ENCODE data around the gene SERPINI1.
A peak's percentile ranks its signal among the peaks of the same experiment; 100 is the strongest.

SERPINI1 gene

DNA sequence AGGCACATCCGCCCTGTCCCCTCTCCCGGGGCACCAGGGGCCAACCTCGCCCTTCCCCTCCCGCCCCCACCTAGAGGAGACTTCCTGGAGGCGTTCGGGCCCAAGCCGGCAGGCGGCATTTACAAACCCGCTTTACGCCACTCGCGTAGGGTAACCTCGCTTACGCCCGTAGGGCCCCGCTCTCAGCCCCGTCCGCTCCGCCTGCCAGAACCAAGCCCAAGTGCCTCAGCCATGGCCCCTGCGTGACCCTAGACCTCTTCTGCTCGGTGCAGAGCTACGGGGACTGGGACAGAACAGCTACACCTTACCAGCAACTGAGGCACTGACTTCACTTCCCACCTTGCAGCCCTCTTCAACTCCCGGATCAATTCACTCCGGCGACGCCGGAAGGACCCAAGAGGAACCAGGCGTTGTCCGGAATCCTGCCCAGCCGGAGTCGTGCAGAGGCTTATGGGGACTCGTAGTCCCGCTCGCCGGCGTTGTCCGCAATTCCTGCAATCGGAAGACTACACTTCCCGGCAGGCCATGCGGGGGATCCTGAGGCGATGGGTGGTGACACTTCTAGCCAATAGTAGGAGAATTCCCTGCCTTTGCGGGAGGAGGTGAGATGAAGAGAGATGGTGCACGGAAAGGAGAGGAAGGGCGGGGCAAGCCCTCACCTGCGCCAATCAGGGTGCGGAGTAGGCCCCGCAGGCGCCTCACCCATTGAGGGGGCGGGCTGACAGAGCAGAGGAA is 856 bp upstream of the SERPINI1 start, which contains the start of gene PDCD10:
PDCD10 (minus strand) TSS at position 395 of the 735 bp plus-strand sequence. CDS start 14,735 bp downstream, outside the sequence.
- DNase-seq = peak; percentile 75

DNA sequence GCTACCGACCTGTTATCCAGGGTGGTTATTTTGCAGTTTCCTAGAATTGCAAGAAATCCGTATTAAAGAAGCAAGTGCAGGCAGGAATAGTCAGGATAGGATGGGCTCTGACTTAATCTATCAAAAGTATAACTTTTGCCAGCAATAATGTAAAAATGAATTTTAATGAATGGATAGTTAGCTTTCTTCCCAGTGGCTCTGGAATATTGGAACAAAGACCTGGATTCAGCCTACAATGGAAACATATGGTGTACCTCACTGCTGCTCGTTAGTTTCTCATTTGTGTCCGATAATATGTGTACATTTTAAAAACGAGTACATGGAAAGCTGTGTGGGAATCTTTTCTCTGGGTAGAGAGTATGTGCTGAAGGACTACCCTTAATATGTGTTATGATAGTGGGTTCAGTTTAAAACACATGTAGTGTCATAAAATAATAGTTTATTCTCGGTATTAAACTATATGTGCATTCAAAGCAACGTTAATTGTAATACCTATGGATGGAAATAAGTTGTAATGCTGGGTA is 805 bp downstream of the SERPINI1 start:
- DNase-seq = no peak

DNA sequence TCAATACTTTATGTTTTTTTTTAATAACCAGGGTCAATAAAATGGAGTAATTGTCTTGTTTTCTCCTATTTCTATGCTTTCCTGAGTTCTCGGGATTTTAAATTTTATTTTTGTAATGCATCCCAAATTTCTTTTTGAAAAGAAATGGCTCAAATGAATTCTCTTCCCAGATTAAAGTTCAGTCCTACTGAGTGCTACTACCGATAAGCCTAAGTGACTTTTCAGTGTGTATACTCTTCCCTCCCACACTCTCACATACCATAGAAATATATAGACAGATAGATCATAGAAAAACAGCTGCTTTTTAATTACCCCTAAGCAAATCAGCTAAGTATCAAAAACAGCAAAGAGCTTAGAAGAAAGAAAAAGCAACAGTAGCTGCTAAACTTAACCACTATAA is 1.5 kb downstream of the SERPINI1 start:
- no peak for DNase-seq

DNA sequence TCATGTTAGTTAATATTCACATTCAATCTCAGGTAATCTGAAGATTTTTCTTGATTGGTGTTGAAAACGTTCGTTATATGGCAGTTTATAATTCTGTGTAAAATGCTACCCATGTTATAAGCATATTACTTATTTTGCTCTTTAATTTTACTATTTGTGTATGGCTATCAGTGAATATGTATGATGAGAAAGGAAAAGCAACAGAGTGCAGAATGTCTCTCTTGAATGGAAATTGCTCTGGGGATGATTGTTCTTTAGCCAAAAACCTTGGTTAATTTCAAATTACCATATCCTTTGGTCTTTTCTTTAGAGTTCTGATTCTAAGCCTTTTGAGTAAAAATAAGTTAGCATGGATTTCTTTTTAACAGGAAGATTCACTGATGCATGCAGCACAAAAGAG is 2.5 kb downstream of the SERPINI1 start:
- DNase-seq = no peak

DNA sequence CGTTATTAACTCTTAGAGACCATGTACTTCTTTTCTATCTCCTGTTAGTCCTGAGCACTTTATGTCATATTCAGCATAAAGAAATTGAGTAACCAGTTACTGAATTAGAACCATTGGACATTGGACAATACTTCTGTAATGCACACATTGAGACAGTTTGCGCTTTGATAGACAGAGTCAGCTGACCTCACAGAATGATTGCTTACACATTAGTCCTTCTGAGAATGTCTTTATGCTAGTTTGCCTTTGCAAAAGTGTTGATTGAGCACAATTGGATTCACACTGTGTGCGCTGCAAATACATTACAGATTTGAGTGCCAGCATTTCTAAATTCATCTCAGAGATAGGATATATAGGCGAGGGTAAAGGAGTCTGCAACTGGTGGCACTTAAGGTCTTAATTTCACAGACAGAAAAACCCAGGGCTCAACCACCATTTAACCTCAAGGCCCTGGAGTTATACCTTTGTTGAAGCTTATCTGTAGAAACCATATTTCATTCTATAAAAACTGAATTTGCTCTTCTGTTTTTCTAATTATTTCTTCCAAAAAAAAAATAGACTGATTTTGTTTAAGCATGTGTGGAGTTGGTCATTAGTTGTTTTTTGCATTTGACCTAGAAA is 3.8 kb downstream of the SERPINI1 start:
- DNase-seq = no peak

DNA sequence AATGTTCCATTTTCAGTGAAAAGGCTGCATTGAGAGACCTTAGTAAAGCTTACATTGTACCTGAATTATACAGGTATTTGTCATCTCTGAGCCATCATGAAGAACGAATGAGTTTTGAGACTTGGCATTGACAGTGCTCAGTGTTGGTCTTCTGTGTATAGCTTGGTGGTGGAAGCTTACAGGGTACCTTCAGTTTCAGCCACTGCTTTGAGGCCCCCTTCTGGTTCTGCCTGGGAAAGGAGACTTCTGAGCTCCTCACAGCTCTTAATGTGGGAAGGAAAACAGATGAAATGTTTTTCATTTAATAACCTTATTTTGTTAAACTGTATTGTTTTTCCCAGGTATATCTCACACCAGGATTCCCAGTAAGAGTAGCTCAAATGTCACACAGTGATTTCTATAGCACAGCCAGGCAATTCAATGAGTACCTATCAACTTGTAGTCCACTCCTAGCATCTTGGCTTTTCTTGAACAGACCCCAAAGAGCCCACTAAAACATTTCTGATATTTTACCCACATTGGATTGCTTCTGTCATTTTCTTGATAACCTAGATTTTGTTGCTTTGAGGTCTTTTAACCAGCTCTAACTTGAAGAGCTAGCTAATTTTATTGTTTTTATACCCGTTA is 5.6 kb downstream of the SERPINI1 start:
- DNase-seq = no peak

DNA sequence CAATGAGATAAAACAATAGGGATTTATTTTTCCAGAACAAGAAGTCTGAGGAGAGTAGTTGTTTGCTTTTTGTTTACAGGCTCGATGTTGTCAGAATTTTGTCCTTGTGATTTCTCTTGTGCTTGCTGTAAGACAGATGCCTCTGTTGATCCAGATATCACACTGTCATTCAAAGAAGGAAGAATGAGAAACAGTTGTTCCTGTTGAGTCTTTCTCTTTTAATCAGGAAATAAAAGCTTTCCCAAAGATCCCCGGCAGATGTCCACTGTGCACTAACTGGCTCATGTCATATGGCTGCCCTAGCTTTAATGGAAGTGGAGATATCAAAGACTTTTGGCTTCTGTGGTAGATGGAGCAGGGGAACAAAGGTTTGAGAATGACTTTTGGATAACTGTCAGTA is 6.8 kb downstream of the SERPINI1 start:
- DNase-seq = no peak

DNA sequence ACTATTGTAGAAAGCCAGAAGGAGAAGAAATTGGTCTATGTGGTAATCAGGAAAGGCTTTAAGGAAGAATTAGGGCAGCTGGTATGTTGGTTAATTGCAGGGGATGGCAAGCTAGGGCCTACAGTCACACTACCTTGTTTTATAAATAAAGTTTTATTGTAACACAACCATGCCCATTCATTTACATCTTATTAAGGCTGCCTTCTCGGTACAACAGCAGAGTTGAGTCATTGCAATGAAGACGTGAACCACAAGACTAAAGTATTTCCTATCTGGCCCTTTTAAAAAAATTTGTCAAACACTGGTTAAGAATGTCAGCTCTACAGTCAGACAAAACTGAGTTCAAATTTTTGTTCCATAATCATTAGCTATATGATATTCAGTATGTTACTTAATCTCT is 8.3 kb downstream of the SERPINI1 start:
- no peak for DNase-seq

DNA sequence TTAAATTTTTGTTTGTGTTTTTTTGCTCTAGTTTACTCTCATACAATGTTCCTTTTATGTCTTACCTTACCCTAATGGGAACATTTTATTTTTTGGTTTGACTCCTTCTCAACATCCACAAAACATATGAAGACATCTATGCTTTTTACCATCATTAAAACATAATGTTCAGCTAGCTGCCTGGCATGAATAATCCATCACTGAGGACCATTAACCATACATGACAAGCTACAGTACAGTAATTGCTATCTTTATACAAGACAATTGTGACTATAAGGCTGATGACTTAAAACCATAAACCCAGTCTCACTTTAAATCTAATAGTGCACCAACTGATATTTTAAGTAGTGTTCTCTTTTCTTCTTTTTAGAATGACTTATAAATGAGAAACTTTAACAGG is 13.7 kb downstream of the SERPINI1 start:
- no peak for DNase-seq

DNA sequence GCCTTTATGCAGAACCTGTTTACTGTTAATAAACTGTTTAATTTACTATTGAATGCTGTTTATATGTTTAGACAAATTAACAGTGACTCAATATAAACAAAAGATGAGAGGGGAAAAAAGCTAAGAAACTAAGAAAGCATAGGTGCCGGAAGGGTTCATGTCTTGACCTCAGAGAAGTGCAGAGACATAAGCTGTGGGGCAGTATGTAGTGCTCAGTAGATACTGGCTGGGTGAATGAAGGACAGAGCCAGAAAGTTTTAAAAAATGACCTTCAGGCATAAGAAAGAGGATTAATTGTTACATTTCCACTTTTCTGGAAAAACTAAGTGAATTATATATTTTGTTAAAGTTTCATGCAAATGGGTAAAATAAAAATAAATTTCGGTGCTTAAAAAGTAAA is 14.2 kb downstream of the SERPINI1 start:
- DNase-seq = no peak

DNA sequence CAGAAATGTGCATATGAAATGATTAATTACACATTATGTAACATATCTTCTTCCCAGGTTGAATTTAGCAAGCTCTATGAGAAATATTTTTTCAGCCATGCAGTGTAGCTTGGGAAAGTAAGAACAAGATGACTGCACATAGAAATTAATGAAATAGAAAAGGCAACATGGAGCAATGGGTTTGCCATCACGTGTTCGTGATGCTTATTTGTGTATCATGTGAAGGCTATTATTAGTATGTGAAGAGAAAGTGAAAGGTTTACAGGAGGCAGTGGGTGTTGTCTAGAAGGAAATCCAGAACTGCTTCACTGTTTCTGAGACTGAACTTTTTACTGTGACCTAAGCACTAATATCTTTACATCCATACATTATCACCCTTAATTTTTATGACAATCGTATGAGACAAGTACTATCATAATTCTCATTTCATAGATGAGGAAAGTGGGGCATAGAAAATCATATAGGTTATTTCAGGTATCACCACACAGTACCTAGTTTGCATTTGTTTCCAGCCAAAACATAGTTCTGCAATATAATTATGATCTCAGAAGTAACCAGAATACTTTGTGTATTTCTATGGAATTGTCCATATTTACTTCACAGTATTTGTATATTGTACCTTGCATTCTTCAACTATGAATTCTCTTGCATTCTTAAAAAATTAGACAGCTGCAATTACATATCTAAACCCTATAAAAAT is 14.9 kb downstream of the SERPINI1 start:
- no peak for DNase-seq

DNA sequence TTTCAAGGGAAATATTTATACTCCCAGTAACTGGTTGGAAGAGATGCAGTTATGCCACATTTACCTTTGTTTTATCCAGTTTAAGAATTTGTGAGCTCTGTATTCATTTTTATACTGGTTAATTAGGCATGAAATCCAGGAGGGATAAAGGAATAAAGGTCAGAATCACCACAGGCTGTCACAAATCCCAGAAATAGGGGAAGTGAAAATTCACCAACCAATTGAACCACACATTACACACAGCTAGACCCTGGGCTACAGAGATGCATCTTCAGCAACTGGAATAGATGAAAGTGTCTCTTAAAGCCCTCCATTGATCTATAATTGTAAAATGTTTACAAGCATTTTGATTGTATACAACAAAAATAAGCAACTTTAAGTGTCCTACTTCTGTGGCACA is 18.5 kb downstream of the SERPINI1 start:
- no peak for DNase-seq

DNA sequence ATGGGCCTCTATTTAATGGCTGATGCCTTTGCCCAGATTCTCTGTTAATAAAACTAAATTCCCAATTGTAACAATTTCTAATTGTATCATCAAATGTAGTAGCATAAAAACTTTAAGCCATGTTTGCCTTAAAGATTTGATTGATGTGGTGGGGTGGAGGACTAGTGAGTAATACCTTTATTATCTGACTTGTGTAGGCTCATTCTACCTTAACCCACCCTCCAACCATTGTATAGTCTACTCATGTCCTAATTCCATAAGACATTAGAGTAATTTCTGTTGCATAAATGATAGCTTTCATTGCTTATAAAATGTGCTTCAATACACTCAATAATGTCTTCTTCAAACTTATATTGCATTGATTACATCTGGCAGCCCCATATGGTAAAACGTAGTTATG is 25.8 kb downstream of the SERPINI1 start:
- no peak for DNase-seq

DNA sequence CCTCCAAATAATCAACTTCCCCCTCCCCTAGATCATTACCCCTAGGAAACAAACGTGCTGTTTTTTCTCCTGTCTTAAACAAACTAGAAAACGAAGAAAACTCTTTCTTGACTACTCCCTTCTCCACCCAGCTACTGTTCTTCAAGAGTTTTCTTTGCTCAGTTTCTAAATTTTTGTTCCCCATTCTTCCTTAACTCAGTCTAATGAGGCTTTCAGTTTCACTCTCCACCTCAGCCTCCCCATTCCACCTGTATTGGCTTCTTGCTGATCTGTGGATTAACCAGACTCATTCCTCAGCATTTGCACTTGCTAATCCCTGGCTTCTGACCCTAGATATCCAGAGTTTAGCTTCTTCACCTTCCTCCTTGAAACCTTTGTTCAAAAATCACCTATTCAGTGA is 26.8 kb downstream of the SERPINI1 start:
- no peak for DNase-seq

DNA sequence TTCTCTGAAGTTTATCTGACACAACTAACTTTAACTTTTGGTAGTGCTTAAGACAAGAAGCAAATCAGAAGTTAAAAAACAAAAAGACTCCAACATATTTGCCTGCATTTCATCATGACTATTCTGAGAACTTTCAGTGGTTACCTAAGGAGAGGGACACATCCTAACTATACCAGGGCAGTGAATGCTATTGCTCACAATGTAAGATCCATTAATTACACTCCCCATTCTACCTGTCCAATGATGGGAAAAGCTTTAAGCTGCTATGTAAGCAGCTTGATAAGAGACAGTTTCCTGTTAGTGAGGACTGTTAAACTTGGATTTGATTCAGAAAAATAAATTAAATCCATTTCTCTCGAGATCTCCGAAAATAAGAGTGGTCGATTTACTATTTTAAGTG is 37.5 kb downstream of the SERPINI1 start:
- DNase-seq = no peak

DNA sequence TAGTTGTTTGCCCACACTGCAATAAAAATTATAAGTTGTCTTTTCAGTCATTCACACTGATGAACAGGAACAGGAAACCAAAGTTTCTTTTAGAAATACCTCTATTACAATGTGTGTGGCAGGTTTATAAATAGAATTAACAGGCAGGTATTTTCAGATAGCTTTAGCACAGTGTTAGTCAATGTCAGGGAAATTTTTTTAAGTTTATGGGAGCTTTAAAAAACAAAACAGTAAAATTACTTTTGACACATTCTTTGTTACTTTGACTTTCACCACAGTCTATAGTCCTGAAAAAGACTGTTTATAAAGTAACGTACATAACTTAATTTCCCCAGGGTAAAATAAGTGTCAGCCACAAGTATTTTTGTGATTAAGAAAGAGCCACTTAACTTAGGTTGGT is 38.1 kb downstream of the SERPINI1 start:
- no peak for DNase-seq

DNA sequence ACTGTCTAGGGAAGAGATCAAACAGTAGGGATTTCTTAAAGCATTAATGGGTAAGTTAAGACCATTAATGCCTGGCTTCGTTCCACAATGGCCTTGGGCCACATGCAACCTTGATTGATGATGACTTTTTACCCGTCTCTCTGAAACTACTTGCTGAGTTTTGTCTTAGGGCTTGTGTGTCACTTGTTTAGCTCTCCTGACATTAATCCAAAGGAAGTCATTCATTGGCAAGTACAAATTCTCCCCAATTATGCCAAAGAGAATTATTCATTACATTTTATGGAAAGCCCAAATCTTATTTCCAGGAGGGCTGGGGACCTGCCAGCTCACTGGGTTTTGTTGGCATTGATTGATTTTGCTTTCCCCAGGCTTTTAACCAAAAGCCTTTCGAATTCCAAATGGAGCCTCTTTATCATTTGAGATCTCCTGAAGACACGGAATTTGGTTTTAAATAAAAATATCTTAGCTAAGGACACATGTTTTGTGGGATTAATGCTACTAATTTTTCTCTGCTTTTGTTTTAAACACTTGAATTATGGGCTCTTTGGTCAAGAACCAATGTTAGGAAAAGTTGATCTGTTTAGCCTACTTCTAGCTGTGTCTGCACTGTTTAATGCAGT is 40.7 kb downstream of the SERPINI1 start:
- DNase-seq = no peak

DNA sequence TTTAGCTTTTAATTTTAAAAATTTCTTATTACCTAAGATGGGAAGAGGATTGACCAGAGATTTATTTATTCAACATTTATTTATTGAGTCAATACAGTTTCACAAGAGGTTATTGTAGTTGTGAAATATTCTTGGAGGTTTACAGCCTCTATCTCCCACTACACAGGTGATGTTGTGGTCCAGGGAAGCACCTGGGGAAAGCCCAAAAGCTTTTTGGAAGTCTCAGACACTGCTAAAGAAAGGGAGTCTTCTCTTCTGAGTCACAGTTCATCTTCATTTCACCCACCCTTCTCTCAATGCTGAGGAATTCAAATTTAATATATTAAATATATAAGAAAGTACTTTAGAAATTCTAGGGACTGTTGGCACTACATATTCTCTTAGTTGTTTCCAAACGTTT is 41.8 kb downstream of the SERPINI1 start:
- DNase-seq = no peak

DNA sequence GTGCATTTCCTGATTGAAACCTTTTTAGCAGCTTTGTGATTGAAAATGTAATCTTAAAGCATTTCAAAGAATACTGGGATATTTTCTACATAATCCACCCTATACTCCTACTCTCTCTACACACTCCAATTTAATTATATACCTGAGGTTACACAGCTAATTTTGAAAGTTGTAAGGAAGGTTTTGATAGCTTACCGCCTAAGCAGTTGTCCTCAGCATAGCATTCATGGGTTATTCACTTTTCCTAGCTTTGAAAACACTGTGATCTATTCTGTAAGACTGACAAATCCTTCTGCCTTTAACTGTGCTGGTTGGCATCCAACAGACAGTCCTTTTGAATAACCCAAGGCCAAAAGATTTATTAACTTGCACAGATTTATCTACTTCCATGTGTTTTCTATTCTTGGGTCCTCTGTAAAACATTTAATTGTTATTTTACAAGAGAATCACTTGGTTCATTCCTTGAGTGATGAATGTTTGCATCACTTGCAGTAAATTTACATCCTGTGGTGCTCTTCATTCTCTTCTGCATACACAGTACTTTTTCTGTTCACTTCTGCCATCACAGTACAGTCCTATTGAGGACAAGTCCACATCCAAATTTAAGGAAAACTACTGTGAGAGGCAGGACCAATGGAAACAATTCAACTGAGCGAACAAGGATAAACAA is 44.8 kb downstream of the SERPINI1 start:
- DNase-seq = no peak

DNA sequence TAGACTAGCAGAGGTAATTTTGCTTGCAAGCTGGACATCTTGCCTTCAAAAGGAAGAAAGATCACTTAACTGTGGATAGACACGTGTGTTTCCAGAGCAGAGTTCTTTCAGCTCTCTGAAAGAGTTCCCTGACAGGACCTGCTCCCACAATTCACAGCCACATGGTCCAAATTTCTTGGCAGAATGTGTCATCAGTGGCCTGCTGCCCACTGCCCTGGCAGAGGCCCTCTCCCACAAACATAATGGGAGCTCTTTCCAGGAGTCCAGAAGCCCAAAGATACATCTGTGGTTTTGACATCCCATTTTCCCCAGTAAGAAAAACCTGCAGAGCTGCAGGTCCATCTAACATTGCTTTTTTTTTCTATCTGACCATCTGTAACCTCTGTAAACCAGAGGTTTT is 48.3 kb downstream of the SERPINI1 start:
- no peak for DNase-seq

DNA sequence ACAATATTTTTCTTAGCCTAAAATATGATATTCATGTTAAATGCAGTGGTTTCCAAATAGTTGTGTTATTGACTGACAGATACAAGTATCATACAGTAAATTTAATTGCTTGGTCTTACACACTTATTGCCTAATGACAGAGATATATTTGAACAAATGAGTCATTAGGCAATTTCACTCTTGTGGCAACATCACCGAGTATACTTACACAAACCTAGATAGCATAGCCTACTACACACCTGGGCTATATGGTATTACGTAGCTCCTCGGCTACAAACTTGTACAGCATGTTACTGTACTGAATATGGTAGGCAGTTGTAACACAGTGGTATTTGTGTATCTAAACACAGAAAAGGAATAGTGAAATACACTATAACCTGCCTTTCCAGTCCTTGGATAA is 50.3 kb downstream of the SERPINI1 start:
- DNase-seq = no peak

DNA sequence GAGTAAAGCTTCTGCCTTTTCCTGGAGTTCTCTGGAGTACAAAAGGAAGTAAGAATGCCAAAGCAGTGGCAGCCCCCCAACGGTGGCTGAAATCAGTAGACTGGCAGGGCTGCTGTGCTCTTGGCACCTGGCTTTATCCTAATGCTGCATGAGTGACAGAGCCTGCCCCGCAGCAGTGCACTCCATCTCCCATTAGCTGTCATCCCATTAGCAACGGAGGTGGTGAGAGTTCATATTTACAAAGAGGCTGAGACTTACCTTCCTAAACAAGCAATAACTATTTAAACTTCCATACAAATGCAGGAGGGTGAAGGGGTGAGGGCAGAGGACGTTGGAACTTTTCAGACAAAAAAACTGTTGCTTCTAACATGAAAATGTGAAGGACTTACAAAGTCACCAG is 51.9 kb downstream of the SERPINI1 start:
- DNase-seq = no peak
